Stomach smooth muscle (tissue), 2 donors: ENCODE data around the gene SLC44A3.
"Not testable (repeated sequence)": the region's sequence is repeated elsewhere in the genome, so short reads cannot be mapped to it uniquely, and the experiment has no call there.

Source experiments
- H3K27ac ChIP-seq: one replicate; pipeline ENCODE4 v1.7.0; 2013; ENCODE audit warnings: mild to moderate bottlenecking, low read length, inconsistent platforms
- H3K27me3 ChIP-seq, 2 donors: one replicate each; pipeline ENCODE4 v1.7.0; 2013; ENCODE audit warnings: low read length in 2 of 2; ENCODE audit not compliant: insufficient read depth in 2 of 2, control insufficient read depth in 1 of 2
- H3K36me3 ChIP-seq, 2 donors: one replicate each; pipeline ENCODE4 v1.7.0; 2013; ENCODE audit warnings: low read length in 2 of 2; ENCODE audit not compliant: control insufficient read depth in 2 of 2, insufficient read depth in 2 of 2
- H3K4me1 ChIP-seq: one replicate; pipeline ENCODE4 v1.7.0; 2013; ENCODE audit warnings: low read length; ENCODE audit not compliant: control insufficient read depth, insufficient read depth
- H3K4me3 ChIP-seq, 2 donors: one replicate each; pipeline ENCODE4 v1.7.0; 2013; ENCODE audit warnings: low read length in 2 of 2
- H3K9ac ChIP-seq, 2 donors: one replicate each; pipeline ENCODE4 v1.7.0; 2013; ENCODE audit warnings: low read length in 2 of 2, mild to moderate bottlenecking in 1 of 2
- H3K9me3 ChIP-seq, 2 donors: one replicate each; pipeline ENCODE4 v1.7.0; 2013; ENCODE audit warnings: low read length in 2 of 2; ENCODE audit not compliant: control insufficient read depth in 2 of 2
- donor health status: healthy.
- donor health status: Pancreatic carcinoma.

The SLC44A3 gene

GRCh38 chr1:94935034-94935433, 114.9 kb downstream of the SLC44A3 start:
- peaks cover under 1% of the 10 kb centered on the region for H3K4me1 ChIP-seq
- H3K4me3 ChIP-seq = no peak overlapping the region
- H3K36me3 ChIP-seq = peaks cover 4 to 8% of the 10 kb centered on the region in 2 donors
- no peaks in the 10 kb centered on the region for H3K9me3 ChIP-seq
- H3K27me3 ChIP-seq = no peaks in the 10 kb centered on the region
- H3K27ac ChIP-seq = no peak overlapping the region
- H3K9ac ChIP-seq = no peak overlapping the region

- Histone ChIP-seq H3K9ac (no peak overlapping the region), H3K36me3 (peaks cover 4 to 8% of the 10 kb centered on the region in 2 donors), H3K4me3 (no peak overlapping the region), H3K9me3 (no peaks in the 10 kb centered on the region), H3K4me1 (no peaks in the 10 kb centered on the region), H3K27ac (no peak overlapping the region), H3K27me3 (no peaks in the 10 kb centered on the region)
Observed at GRCh38 chr1:94935476-94935875, 115.3 kb downstream of the SLC44A3 start.

- H3K4me1 ChIP-seq = no peaks in the 10 kb centered on the region
- no peak overlapping the region for H3K27ac ChIP-seq
- no peak overlapping the region for H3K9ac ChIP-seq
- H3K36me3 ChIP-seq = peaks cover 4 to 8% of the 10 kb centered on the region in 2 donors
- H3K9me3 ChIP-seq = no peaks in the 10 kb centered on the region
- no peak overlapping the region for H3K4me3 ChIP-seq
- no peaks in the 10 kb centered on the region for H3K27me3 ChIP-seq
Observed at GRCh38 chr1:94936861-94937620, 116.9 kb downstream of the SLC44A3 start.

GRCh38 chr1:94937820-94938219, 117.7 kb downstream of the SLC44A3 start:
- H3K4me1 ChIP-seq = no peaks in the 10 kb centered on the region
- no peaks in the 10 kb centered on the region for H3K27me3 ChIP-seq
- no peak overlapping the region for H3K4me3 ChIP-seq
- no peak overlapping the region for H3K9ac ChIP-seq
- H3K27ac ChIP-seq = no peak overlapping the region
- no peaks in the 10 kb centered on the region for H3K9me3 ChIP-seq
- peaks cover 4 to 7% of the 10 kb centered on the region in 2 donors for H3K36me3 ChIP-seq

GRCh38 chr1:94940738-94941137, 120.6 kb downstream of the SLC44A3 start:
- no peaks in the 10 kb centered on the region for H3K9me3 ChIP-seq
- H3K36me3 ChIP-seq = no peaks in the 10 kb centered on the region
- H3K9ac ChIP-seq = no peak overlapping the region
- no peaks in the 10 kb centered on the region for H3K4me1 ChIP-seq
- H3K27me3 ChIP-seq = no peaks in the 10 kb centered on the region
- no peak overlapping the region for H3K27ac ChIP-seq
- no peak overlapping the region for H3K4me3 ChIP-seq

- H3K27me3 ChIP-seq, H3K9me3 ChIP-seq, H3K4me3 ChIP-seq, H3K36me3 ChIP-seq, H3K4me1 ChIP-seq, H3K27ac ChIP-seq, H3K9ac ChIP-seq: not testable (repeated sequence)
Observed at GRCh38 chr1:94941480-94941879, 121.3 kb downstream of the SLC44A3 start.

GRCh38 chr1:94942171-94943128, 122.3 kb downstream of the SLC44A3 start:
- Histone ChIP-seq H3K4me3 (no peak overlapping the region), H3K36me3 (no peaks in the 10 kb centered on the region), H3K27ac (no peak overlapping the region), H3K4me1 (peaks cover 6% of the 10 kb centered on the region), H3K9me3 (no peaks in the 10 kb centered on the region), H3K27me3 (no peaks in the 10 kb centered on the region), H3K9ac (no peak overlapping the region)
